Stimulated activated CD4-positive, alpha-beta T cell treated with anti-CD3 and anti-CD28 coated beads, Interleukin-4, amount 100 ng/mL, for 4 hours (primary cell): ENCODE measurements around the gene DBT.

Experiments used
- DNase-seq, 2 experiments: peaks; one replicate each; pipeline ENCODE4 v3.0.0-alpha.2; 2020

DBT gene

GRCh38 chr1:100187912-100188311 lies 61.7 kb downstream of the DBT start:
- no peak for DNase-seq

GRCh38 chr1:100184536-100184935 lies 65.1 kb downstream of the DBT start:
- no peak for DNase-seq

- no peak for DNase-seq
These were observed 66.3 kb downstream of the DBT start for GRCh38 chr1:100183370-100183769.

- no peak for DNase-seq
These were observed 71.5 kb downstream of the DBT start, which contains the start of gene LRRC39 for GRCh38 chr1:100178091-100178490. TSS of gene LRRC39 (minus strand) at chr1:100178256. CDS start at chr1:100168516, 9,740 bp downstream.

- no peak for DNase-seq
These were observed 72.2 kb downstream of the DBT start for GRCh38 chr1:100177295-100178041.

GRCh38 chr1:100168051-100168450 lies 81.6 kb downstream of the DBT start:
- DNase-seq = no peak

GRCh38 chr1:100164702-100165101 lies 84.9 kb downstream of the DBT start:
- no peak for DNase-seq

GRCh38 chr1:100164216-100164615 lies 85.4 kb downstream of the DBT start:
- DNase-seq = no peak

- no peak for DNase-seq
These were observed 86.8 kb downstream of the DBT start for GRCh38 chr1:100162881-100163280.

- DNase-seq = no peak
These were observed 97.4 kb downstream of the DBT start for GRCh38 chr1:100152271-100152670.

GRCh38 chr1:100151679-100152078 lies 98.0 kb downstream of the DBT start:
- no peak for DNase-seq

- DNase-seq = no peak
These were observed 101.8 kb downstream of the DBT start for GRCh38 chr1:100147875-100148274.

- DNase-seq = no peak
These were observed 102.7 kb downstream of the DBT start for GRCh38 chr1:100146958-100147357.

GRCh38 chr1:100145116-100145515 lies 104.5 kb downstream of the DBT start:
- no peak for DNase-seq

GRCh38 chr1:100142343-100142742 lies 107.3 kb downstream of the DBT start:
- DNase-seq = no peak

- no peak for DNase-seq
These were observed 108.4 kb downstream of the DBT start for GRCh38 chr1:100141192-100141591.

GRCh38 chr1:100137602-100138001 lies 112.0 kb downstream of the DBT start:
- DNase-seq = no peak
